GM18873 (cell line): ENCODE measurements around the gene CORO2A.

Experiments
- ATAC-seq: cut with Tn5 transposase; IDR thresholded peaks from one replicate; pipeline ENCODE4 v1.9.1; 2021; ENCODE audit warnings: mild to moderate bottlenecking, moderate library complexity, moderate number of reproducible peaks; ENCODE audit not compliant: unreplicated experiment, low FRiP score

Gene CORO2A

DNA sequence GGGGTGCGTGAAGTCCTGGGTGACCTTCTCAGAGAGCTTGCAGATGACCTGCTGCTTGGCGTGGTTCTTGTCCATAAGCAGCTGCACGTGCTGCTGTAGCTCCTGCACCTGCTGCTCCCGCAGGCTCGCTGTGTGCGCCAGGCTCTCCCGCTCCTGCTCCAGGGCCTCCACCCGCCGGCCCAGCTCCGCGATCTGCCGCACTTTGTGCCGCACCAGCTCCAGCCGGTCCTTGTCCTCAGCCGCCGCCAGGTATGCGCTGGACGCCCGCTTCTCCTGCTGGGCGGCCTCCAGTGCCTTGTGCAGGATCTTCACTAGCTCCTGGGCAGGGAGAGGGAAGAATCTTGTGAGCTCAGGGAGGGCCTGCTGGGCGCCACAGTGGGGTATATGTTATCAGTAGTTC is 28.5 kb upstream of the CORO2A start:
- no peak for ATAC-seq

DNA sequence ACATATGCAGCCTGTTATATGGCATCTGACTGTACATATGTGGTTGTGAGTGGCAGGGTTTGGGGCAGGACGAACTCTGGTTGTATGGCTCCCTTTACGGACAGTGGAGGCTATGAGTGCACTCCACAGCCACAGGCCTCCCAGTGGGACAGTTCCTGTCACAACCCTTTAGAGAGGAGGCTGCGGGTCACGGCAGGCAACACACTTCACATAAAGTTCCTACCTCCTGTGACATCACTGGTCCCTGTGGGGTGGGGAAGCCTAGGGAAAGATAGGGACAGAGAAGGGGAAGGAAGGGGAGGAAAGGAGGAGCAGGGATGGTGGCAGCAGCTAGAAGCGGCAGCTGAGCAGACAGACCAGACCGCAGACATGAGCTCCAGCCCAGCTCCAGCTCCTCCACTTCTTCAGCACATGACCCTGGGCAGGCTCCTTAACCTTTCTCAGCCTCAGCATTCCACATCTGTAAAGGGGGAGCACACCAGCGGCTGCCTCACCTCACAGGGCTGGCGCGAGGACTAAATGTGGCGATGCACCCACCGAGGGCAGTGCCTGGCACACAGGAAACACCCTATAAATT is 27.4 kb upstream of the CORO2A start:
- ATAC-seq = no peak

DNA sequence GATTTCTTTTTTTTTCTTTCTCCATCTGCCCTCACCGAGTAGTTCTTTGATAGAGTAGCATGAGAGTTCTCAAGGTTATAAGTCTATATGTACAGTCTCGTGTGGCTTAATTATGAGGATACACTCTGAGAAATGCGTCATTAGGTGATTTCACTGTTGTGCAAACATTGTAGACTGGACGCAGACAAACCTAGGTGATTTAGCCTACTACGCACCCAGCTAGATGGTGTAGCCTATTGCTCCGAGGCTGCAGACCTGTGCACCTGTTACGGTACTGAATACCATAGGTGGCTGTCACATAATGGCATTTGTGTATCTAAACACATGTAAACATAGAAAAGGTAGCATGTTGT is 26.9 kb upstream of the CORO2A start:
- no peak for ATAC-seq

DNA sequence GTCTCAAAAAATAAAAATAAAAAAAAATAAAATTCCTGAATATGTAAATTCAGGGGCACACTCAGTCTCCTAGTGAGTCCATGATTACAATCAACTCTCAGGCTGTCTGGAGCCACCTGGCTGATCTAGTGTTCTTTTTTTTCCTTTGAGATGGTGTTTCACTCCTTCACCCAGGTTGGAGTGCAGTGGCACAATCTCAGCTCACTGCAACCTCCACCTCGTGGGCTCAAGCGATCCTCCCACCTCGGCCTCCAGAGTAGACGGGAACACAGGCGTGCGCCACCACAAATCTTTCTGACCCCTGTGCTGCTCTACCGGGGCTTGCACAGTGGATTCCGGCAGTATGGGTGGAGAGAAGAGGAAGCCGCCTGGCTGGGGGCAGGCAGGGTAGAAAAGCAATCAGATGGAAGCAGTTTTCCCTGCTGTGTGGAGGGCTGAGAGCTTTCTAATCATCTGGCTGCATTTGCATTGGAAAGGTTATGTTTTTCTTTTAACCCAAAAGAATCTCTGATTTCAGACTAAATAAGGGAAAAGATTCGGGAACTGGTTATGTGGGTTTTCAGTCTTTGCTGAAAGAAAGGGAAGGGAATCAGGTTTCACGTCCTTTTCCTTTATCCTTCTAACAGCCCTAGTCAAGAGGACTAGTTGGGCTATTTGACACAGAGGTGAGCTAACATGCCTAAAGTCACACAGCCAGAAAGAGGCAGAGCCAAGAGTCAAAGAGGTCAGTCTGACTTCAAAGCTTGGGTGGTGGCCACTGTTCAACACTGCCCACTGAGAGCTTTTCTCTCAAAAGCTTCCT is 26.3 kb upstream of the CORO2A start:
- ATAC-seq = no peak

DNA sequence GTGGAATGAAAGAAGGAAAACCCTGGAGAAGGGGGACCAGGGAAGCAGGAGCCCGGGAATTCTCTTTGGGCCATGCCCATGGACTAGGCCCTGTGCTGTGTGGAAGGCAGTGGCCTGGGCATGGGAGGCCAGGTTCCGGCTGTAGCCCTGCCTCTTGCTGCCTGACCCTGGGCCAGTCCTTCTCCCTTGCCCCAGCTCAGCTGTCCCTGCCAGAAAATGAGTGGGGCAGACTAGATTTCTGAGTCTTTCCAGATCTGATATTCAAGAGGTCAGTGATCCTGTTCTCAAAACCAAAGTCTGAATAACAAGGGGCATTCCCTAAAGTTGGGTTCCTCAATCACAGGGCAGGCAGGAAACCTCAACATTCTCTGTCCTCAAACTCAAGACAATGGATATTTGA is 24.8 kb upstream of the CORO2A start:
- ATAC-seq = no peak

DNA sequence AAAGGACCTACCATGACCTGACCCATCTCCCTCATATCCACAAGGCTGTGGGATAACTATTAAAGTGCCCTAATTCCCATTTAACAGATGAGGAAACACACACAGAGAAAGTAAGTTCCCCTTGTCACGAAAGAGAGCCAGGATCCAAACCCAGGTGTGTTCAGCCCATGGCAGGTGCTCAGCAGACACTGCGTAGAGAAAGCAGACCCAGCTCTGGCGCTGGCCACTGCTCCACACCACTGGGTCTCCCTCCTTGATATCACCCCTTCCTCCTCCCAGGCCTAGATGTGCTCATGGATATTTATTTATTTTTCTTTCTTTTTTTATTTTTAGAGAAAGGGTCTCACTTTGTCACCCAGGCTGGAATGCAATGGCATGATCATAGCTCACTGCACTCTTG is 24.0 kb upstream of the CORO2A start:
- ATAC-seq = no peak

DNA sequence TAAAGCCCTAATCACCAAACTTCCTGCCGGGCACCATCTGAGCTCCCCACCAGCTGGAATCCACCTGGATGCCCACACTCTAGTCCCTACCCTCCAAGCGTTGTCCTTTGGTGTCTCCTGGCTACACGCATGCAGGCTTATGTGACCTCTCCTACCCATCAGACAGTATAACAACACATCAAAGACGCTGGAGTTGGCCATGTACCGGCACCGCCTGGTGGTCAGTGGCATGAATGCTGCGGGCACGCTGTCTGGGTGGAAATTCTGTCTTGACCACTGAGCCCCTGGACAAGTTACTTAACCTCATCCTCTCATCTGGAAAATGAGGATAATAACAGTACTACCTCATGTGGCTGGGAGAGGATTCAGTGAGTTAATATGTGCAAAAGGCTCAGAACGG is 23.4 kb upstream of the CORO2A start:
- ATAC-seq = no peak

DNA sequence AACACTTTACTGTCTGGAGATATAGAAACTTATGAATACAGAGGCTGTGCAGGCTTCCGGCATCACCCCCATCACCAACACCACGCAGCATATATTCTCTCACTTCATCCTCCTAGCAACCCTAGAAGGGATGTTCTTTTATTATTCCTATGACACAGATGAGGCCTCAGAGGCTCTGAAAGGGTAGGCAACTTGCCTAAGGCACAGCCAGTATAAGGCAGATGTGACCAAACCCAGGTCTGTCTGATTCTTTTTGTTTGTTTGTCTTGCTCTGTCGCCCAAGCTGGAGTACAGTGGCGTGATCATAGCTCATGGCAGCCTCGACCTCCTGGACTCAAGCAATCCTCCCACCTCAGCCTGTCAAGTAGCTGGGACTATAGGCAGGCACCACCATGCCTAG is 22.8 kb upstream of the CORO2A start:
- no peak for ATAC-seq

DNA sequence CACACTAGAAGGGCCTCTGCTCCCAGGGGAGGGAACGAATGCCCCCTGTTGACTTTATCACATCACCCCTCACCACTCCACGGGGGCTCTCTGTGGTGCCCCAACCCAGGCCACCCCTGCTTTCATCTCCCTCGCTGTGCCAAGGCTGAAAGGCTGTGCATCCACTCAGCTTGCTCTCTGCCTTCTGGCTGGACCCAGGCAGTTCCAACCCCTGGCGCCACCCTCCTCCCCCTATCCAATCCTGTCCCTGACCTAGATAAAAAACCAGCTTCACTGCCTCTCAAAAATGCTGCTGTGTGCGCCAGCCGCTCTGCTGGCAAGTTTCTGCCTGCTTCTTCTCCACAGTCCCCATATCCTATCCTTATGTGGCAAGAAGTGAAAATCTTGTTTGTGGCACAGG is 22.4 kb upstream of the CORO2A start:
- ATAC-seq = no peak

DNA sequence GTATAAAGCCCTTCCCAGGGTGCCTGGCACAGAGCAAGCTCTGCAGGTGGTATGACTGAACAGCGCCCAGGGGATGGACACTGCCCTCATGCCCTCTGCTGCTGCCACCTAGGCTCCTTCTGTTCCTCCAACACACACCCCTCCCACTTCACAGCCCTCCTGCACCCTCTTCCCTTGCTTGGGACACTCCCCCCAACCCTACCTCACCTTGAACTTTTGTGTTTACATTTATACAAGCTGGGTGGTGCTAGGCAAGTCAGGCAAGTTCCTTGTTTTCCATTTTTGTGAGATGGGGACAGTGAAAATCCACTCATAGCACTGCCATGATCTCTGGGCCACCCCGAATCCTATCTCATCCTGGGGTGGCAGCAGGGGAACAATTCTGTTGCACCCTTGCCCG is 18.8 kb upstream of the CORO2A start:
- no peak for ATAC-seq

DNA sequence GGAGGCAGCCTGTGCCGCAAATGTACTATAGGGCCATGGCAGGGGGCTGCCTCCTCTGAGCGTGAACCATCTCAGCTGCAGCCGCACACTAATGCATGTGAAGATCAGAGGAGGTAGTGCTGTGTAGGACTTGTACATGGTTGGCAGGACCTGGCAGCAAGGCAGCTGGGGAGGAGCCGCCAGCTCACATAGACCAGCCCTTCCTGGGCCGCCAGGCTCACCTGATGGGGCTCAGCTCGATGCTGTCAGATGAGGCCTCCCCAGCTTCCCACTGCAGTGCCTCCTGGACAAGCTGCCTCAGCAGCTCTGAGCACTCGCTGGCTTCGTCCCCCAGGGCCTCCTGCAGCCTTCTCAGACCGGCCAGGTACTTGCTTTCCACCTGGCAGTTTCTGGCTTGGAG is 18.0 kb upstream of the CORO2A start:
- ATAC-seq = no peak

DNA sequence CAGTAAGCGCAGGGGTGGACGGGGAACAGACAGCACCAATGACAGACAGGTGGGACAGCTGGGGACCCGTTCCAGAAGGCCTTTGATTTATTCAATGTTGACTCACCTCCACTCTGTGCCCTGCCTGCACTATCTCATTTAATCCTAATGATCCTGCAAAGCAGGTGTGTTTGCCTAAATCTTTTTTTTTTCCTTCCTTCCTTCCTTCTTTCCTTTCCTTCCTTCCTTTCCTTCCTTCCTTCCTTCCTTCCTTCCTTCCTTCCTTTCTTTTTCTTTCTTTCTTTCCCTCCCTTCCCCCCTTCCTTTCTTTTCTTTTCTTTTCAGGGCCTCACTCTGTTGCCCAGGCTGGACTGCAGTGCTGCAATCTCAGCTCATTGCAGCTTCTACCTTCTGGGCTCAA is 17.1 kb upstream of the CORO2A start:
- ATAC-seq = no peak

DNA sequence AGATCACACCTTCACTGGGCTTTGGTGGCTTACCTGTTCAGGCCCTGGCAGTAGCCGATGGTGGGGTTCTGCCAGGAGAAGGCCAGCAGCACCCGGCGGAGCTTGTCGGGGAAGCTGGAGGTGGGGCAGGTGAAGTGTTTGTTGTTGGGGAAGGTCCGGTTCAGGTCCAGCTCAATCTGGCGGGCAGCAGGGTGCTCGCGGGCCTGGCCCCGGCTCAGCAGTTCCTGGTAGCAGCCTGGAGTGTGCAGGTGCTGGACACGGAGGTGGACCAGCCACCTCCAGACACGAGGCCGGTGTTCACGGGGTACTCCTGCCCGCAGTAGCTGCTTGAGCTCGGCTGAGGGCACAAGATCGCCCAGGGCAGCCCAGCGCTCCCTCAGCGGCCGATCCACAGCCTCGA is 16.2 kb upstream of the CORO2A start:
- no peak for ATAC-seq

DNA sequence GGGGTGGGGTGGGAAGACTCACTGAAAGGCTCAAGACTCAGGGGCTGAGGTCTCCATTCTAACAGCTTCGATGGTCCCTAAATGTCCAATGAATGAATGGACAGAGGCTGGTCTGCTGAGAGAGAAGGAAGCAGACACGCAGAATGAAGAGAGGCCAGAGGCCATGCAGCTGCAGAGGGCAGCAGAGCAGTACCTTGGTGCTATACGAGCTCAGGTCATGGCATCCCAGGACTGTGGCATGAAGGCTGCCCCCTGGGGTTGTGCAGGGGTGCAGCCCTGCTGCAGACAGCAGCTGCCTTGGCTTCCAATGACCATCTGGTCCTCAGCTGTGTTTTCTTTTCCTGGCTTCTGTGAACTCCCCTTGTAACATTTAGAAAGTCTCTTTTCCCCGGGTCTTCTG is 15.2 kb upstream of the CORO2A start:
- ATAC-seq = no peak

DNA sequence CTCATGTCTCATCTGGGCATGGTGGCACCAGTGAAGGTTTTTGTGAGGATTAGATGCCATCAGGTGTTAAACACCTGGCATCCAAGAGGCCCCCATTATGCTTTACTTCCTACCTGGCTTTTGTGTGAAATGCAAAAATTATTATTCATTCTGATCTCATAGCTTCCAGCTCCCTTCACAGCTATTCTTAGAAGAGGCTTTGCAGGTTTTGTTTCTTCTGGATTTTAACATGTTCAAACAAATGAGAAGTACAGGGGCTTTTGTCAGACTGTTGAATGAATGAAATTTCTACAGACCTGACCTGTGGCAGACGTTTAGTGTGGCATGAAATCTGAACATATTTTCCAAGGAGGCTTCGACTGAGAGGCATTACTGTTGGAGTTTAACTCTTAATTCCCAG is 14.3 kb upstream of the CORO2A start:
- no peak for ATAC-seq

DNA sequence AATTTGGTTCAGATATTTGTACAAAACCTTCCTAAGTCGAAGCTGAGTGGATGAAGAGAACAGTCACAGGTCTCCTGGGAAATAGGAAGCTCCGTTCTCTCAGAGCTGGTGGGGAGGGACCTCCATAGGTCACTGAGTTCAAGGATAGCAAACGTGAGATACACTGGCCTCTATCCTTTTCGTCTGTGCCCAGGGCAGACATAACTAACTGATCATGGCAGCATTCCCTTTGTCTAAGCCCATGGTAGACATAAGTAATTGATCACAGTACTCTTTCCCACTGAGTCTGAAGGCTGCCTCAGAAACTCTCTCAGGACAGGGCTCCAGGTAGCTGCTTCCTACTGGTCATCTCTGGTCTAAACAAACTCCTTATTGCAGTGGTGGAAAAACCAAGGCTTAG is 12.3 kb upstream of the CORO2A start:
- ATAC-seq = no peak

DNA sequence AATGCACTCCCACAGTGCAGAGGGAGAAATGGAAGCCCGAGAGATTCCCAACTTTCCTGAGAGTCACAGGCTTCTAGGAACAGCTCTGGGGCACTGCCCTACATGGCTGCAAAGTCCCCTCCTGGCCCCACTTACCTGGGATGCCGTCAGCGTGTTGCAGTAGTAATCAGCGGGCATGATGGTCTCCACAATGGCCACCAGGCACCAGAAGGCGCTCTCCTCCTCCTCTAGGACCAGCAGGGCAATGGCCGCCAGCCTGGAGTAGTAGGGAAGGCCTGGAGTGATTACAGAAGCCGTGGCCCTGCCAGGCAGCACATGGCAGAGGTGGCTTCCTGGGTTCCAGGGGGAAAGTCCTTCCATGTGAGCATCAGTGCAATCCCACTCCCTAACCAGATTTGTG is 10.7 kb upstream of the CORO2A start:
- ATAC-seq = no peak

DNA sequence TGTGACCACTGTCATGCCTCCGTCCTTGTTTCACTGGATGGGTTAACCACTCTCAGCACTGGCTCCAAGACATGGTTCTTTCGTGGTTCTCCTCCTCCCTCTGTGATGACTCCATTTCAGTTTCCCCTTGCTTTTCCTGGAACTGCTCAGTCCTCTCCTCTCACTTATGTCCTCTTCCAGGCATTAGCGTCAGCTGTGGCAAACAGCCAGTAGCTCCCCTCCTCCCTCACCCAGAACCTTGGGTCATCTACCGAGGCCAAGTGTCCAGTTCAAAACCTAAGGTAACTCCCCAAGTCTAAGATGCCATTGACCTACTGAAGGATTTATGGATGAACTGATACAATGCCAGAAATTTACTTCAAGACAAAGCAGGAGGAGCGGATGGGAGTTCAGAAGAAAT is 9.8 kb upstream of the CORO2A start:
- no peak for ATAC-seq

DNA sequence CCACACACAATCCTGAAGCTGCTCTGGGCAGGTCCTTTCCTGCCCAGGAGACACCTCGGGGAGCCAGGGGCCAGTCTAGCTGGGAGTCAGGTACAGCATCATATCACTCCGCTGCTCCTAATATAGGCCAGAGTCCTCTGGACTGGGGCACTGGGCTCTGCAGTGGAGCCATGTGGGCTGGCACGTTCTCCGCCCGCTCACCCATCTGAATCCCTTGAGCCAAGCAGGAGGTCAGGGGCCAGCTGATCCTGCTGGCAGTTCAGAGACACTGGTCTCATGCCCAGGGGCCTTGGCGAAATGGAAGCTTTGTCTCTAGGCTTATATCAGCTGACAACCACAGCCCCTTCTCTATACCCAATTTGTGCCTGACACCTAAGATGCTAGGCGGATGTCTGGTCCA is 9.3 kb upstream of the CORO2A start:
- ATAC-seq = no peak

DNA sequence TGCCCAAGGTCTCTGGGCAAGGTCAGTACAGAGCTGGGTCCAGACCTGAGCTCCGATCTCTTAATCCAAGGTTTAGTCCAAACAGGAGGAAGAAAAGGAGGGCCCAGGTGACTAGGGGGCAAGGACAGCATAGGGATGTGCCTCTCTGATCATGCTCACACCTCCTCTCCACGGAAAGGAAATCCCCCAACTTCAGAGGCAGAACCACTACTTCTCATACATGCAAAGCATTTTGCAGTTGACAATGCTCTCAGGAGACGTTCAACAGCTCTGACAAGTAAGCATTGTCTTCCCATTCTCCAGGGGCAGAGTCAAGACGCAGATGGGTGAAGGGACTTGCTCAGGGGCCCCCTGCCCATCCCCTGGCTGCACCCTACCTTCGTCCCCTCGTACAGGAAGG is 8.7 kb upstream of the CORO2A start:
- ATAC-seq = peak; percentile 68

DNA sequence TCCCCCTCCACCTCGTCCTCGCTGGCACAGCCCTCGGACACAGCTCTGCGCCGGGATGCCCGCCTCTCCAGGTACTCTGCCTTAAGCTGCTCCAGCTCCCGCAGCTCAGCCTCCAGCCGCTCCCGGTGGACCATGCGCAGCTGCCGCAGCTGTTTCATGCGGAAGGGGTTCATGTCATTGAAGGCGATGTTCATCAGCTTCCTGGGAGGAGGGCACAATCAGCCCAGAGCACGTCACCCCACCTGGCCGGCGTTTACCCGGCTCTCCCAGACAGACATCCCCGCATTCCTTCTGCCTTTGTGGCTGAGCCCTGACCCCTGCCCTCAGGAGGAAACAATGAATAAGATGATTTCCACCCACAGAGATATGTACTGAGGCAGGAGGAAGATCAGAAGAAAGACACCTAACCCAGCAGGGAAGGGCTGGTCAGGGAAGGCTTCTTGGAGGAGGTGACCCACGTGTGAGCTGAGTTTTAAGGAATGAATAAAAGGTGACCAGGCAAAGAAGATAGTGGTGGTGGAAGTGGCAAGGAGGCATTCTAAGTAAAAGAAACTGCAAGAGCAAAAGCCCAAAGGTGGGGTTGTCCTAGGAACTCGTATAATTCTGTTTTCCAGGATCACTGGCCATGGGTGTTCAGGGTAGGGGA is 7.1 kb upstream of the CORO2A start:
- ATAC-seq = no peak

DNA sequence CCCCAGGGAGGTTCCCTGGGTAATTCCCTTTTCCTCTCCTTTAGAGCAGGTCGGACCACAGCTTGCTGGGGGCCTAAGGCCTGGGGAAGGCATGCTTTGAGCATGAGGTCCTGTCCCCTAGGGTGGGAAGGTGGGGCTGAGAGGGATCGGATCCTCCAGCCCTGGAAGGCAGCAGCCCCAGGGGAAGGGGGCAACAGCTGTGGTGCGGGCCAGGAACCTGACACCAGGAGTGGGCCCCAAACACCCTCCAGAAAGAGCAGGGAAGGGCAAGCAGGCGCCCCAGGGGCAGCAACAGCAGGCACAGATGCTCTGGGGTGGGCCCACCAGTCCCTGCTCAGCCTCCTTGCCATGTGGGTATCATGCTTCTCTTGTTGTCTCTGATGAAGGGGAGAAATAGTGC is 3.2 kb upstream of the CORO2A start:
- ATAC-seq = no peak
